ENCODE results near the gene PIP5K1C.
"Not testable (repeated sequence)": the region's sequence is repeated elsewhere in the genome, so short reads cannot be mapped to it uniquely, and the experiment has no call there.

Gene PIP5K1C

DNA sequence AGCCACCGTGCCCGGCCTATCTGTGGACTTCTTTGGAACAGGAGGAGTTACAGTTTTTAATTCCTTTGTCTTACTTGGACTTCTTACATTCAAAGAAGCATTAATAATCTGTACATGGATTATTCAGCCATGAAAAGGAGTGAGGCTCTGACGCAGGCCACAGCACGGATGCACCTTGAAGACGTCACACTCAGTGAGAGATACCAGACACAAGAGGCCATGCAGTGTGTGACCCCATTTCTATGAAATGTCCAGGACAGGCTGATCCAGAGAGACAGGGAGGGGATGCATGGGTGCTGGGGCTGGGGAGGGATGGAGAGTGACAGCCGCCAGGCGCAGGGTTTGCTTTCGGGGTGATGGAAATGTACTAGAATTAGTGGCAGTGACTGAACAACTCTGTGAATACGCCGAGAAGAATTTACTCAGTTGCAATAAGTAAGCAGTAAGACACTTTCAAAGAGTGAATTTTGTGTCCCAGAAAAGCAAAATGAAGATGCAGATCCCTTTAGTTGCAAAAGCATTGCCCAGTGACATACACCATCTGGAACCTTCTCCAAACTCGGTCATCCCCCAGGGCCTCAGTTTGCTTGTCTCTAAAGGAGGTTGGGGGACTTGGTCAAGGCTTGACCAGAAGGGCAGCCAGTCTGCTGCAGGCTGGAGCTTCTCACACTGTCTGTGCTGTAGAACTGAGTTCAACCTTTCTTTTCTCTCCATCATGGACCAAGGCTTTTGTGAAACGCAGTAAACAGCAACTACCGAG is 25.3 kb downstream of the PIP5K1C start:
- DNase-seq (ENCODE audit: low read depth, low spot score), result no peak

DNA sequence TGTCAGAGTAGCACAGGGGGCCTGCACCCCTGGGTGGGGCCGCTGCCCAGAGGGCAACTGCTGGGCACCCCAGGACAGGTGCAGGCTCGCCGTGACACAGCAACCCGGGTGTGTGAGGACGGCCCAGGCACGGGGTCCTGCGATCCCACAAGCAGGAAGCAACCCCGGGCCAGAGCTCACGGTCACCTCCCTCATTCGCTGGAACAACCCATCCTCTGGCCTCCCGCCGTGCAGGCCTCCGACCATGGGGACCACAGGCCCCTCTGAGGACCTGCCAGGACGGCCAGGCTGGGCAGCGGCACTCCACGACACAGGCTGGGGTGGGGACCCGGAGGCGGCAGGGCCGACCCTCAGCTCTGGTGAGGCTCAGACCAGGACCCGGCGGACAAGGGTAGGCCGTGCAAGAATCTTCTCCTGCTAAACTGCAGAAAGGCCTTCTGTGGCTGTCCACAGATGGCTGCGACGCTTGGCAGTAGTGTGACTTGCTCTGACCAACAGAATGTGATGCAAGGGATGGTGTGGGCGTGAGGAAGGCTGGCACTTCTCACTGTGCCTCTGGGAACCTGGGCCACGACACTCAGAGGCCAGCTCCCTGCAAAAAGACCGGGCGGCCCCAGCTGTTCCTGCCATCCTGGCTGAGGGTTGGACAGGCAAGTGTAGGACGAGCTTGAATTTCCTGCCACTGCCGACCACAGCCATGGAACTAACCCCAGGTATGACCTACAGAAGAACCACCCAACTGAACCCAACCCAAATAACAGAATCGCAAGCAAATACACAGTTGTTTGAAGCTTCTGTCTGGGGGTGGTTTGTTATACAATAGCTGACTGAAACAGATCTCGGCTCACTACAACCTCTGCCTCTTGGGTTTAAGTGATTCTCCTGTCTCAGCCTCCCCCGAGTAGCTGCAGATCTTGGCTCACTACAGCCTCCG is 26.5 kb downstream of the PIP5K1C start:
- no peak for DNase-seq (ENCODE audit: low read depth, low spot score)

DNA sequence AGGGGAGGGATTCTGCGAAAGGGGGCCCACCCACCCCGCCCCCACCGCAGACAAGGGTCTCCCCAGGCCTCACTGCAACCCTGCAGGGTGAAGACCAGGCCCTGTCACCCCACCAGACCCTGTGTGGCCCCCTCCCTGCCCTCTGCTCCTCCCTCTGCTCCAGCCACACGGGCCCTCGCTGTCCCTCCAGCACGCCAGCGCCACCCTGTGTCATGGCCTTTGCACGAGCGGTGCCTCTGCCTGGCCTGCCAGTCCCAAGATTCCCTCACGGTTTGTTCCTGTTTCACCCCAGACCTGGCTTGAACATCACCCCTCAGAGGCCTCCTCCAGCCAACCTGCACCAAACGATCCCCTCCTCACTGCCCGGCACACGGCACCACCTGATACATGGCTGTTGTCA is 27.3 kb downstream of the PIP5K1C start:
- no peak for DNase-seq (ENCODE audit: low read depth, low spot score)

DNA sequence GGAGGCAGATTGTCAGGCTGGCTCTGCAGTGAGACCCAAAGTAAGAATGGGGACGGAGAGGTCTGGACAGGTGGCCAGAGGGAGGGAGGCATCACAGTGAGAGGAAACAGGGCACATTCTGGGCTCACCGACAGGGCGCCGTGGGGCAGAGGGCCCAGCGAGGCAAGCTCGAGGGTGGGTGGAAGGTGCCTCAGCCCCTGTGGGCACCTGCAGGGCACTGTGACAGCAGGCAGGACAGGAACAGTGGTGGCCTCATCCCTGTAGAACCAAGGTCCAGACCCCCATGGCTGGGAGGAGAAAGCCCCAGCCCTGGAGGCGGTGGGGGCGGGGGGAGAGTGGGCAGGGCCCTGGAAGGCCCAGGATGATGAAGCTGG is 27.7 kb downstream of the PIP5K1C start:
- no peak for DNase-seq (ENCODE audit: low read depth, low spot score)

DNA sequence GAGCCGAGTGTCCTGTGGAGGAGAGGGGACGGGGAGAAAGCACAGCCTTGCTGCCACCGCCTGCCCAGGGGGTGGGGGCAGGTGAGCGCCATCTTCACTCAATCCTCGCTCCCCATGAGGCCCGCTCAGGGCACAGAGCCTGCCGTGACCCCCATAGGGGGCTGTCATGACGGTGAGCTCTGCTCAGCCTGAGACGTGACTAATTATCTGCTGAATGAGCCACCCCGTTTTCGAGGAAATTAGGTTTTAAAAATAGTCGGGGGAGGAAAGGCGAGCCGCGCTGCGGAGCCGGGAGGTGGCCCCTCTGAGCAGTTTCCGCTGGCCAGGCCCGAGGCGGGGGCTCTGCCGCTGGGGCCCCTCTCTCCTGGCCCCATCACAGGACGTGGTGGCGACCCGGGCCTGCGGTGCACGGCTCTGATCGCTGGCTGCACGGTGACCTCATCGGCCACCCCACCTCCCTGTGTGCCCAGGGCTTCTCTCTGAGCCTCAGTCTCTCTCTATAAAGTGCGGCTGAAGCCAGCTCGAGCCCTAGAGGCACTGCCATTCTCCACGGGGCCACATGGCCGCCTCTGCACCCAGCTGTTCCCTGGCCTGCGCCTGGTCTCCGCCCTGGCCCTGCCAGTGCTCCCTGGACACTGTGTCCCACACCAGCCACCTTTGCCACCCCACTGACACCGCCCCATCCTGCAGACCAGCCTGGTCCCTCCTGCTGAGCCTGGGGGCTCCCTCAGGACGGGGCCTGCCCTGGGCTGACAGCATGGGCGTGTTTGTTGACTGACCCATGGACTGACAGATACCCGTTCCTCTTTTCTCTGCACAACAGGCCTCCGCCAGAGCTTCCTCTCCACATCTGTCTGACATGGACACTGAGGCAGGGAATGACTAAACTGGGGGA is 28.3 kb downstream of the PIP5K1C start:
- no peak for DNase-seq (ENCODE audit: low read depth, low spot score)

DNA sequence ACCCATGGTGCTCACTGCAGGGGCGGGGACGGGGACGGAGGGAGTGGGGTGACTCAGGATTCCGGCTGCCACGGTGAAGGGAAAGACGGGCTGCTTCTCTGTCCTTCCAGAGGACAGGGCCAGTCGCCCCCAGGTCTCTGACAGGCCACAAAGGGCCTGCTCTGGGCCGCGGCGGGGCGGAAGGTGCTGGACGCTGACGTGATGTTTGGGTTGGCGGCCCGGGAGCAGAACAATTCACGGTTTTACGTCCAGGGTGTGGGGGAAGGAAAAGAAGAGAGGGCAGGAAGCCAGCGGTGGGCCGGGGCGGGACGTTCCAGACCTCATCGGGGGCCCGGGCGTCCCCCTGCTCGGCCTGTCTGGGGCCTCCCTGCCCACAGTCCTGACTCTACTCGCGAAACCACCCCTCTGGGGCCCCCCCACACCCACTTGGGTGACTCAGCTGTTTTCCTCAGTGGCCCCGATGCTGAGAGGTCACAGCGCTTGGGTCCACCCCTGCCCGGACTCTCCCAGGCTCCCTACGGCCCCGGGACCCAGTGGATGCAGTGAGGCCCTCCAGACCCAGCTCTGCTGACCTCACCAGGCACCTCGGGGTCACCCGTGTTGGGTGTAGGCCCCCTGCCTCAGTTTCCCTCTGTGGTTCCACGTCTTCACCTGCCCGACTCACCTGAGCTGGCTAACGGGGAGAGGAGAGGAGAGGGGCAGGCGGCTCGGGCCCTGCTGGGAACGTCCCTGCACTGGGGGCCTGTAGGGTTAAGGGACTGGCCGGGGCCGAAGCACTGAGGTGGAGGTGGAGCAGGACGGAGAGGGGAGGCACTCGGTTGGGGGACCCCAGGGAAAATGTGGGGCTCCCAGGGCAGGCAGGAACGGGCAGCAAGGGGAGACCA is 29.2 kb downstream of the PIP5K1C start:
- no peak for DNase-seq (ENCODE audit: low read depth, low spot score)

DNA sequence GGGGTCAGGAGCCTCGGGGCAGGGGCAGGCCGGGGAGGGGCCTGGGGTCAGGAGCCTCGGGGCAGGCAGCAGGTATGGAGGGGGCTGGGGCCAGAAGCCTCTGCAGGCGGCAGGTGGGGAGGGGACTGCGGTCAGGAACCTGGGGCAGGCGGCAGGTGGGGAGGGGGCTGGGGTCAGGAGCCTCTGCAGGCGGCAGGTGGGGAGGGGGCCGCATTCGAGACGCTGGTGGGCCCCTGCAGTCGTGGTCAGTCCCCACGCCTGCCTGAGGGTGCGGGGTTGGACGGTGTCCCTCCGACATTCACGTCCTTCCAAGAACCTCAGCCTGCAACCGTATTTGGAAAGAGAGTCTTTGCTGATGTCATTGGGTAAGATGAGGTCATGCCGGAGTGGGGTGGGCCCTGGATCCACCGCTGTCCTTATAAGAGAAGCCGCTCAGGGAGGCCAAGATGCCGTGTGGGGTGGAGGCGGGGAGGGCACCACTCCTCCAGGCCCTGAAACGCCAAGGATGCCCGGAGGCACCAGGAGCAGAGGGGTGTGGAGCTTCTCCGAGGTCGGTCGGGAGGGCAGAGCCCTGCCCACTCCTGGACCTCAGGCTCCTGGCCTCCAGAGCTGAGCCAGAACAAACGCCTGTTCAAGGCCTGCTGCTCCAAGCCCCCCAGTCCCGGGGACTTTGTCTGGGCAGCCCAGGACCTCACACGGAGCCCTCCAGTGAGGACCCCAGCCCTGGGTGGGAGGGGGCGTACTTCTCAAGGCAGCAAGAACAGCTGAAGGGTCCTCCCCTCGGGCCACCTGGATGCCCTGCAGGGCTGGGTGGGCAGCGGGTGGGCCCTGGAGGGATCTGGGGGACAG is 30.1 kb downstream of the PIP5K1C start:
- no peak for DNase-seq (ENCODE audit: low read depth, low spot score)

DNA sequence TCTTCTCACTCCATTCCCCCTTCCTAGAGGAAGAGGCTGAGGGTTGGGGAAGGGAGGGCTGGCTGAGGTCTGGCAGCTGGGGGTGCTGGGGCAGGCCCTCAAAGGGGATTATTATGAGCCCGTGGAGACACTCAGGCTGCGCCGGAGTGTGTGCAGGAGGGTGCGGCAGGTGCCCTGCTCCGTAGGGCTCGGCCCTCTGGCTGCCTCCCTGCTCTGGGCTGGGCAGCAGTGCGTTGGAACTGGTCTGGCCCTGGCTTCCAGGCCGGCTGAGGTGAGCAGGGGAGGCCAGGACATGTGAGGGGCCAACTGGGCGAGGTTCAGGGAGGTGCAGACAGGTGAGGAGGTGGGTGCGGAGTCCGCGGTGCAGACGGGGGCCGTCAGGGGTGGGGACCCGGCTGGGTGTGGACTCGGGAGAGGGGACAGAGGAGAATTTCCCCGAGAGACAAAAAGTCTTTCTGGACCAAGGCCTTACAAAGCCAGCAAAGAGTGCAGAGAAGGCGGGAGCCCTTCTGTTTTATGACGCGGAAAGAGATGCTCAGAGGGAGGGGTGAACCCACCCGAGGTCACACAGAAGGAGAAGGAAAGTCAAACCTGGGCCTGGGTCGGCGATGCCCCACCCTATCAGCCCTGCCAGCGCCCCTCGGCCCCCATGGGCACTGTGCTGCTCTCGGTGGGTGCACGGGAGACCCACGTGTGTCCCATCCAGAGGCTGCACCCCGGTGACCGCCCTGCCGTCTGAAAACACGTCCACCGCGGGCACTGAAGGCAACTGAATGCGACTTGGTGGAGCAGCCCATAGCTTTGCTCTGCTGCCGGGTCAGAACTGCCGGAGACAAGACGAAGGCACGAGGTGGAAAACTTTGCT is 31.0 kb downstream of the PIP5K1C start:
- no peak for DNase-seq (ENCODE audit: low read depth, low spot score)

DNA sequence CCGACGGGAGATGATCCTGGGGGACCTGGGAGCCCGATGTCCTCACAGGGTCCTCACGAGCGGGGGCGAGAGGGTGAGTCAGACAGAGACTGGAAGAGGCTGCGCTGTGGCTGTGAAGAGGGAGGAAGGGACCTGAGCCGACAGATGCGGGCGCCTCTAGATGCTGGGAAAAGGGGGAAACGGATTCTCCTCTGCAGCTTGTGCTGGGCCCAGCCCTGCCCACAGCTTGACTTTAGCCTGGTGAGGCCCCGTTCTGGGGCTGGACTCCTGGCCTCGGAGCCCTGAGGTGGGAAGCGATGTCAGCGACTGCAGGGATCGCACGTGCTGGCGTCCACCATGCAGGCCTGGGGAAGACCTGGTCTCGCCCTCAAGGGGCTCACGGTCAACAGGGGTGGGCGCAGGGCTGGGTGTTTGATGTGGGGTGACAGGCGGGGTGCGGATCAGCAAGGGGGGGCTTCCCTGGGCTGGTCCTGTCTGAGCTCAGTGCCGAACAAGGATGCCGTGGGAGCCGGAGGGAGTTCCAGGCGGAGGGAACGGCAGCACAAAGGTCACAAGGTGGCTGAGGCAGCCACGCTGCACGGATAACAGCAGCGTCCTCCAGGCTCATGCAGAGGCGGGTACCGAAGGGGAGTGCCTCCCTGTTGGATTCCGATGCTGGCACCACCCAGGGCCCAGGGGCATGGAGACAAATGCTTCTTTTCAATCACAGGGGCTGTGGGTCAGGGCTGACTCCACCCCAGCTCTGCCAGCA is 31.8 kb downstream of the PIP5K1C start:
- no peak for DNase-seq (ENCODE audit: low read depth, low spot score)

DNA sequence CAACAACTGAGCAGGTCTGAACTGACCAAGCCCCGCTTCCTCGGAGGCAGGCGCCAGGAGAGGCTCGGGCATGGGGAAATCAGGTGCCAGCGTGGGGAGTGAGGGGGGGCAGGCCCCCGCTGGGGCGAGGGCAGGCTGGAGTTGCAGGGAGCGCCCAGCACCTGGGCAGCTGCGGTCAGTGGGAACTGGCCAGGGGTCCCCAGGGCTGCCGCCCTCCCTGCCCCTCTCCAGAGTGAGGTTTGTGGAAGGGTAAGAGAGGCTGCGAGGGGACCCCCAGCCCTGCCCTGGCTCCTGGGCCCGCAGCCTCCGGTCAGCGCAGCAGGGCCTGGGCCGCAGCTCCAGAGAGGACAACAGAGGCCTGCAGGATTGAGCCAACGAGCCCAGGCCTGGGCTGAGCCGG is 32.5 kb downstream of the PIP5K1C start:
- no peak for DNase-seq (ENCODE audit: low read depth, low spot score)

DNA sequence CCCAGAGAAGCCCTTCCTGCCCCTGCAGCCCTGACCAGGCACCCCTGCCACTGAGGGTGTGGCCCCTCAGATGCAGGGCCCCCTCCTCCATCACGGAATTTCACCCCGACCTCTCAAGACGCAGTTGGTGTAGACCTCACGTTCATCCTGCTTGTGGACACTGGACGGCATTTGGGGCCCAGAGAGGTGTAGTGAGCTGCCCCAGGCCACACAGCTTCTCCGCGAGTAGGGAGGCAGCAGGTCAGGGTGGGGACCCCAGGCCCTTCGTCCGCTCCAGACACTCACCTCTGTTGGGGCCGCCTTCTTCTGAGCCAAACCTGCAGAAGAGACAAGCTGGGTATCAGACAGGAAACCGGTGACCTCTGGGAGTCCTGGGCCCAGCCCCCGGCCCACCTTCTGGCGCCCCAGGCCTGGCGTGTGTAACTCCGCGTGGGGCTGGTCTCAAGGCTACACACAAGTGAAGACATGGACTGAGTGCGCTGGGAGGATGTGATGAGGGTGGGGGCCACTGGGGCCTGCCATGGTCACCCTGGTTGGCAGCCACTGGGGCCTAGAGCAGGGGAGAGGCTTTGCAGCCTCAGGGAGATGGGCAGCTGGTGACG is 33.1 kb downstream of the PIP5K1C start:
- no peak for DNase-seq (ENCODE audit: low read depth, low spot score)

DNA sequence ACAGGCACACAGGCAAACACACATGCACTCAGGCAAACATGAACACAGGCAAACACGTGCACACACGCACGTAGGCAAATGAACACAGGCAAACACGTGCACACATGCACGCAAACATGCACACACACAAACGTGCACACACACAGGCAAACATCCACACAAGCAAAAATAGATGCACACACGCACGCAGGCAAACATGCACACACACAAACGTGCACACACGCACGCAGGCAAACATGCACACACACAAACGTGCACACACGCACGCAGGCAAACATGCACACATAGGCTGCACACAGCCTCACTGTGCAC is 33.8 kb downstream of the PIP5K1C start:
- not testable (repeated sequence) for DNase-seq (ENCODE audit: low read depth, low spot score)

DNA sequence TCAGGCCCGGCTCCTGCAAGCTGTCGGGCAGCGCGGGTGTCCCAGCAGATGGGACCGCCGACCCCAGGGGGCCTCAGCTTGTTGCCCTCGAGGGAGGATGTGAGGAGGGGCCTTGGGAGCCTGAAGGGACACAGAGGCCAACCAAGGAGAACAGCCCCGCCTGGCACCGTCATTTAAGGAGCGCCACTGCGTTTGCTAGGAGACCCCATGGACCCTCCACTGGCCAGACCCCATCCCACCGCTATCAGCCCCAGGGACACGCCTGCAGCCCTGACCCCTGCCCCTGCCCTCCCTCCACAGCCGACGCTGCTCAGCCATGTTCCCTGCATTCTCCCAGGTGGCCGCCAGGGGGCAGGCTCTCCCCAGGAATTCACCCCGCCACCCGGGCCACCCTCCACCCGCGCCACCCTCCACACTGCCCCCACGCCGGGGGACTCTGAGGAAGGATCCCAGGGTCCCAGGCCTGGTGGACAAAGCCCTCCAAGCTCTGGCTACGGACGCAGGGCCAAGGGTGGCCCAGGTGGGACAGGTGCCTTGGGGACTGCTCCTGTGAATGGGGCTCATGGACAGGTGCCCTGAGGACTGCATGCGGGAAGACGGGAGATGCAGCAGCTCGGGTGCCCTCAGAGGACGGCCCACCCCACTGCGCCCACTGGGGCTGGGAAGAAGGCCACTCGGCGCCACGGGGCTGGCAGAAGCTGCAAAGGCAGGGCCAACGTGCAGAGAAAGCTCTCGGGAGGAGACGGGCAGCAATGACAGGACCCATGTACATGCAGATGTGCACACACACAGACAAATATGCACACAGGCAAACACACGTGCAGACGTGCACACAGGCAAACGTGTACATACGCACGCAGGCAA is 34.4 kb downstream of the PIP5K1C start:
- DNase-seq (ENCODE audit: low read depth, low spot score), result no peak

DNA sequence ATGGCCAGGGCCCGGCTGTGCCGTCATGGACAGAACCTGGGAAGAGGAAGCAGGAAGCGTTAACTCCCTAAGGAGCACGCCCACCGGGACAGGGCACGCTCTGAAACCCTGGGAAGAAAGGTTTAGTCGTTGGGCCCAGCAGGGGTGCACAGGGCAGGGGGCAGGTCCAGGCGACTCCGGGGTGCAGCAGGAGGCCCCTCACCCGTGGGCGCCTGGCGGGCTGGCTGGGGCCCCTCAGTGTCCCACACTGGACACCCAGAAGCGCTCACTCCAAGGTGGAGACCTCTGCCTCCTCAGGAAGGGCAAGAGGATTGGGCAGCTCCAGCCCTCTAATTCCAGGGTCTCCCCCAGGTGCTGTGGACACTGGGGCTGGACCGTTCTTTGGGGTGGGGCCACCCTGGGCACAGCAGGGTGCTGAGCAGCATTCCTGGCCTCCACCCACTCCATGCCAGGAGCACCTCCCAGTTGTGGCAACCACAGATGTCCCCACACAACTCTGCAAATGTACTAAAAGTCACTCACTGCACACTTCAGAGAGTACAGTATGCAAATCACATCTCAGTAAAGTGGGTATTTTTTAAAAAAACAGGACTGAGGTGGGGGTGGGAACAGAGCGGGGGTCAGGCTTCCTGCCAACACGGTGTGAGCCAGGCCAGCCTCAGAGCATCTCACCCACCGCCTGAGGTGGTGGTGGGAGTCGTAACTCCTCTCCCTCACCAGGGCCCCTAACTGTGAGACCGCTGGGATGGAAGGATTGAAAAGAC is 35.2 kb downstream of the PIP5K1C start:
- DNase-seq (ENCODE audit: low read depth, low spot score), result no peak

DNA sequence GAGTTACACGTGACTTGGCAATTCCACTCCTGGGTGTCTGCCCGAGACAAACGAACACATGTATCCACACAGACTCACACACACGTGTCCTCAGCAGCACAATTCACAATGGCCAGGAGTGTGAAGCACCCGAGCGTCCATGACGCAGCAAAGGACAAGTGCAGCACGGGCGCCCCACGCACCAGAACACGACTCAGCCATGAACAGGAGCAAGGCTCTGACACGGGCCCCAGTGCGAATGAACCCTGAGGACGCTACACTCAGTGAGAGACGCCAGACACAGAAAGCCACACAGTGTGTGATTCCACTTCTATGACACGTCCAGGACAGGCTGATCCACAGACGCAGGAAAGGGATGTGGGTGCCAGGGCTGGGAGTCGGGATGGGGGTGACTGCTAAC is 36.4 kb downstream of the PIP5K1C start:
- DNase-seq (ENCODE audit: low read depth, low spot score), result no peak

Measured in smooth muscle cell of the brain vasculature (primary cell).